SK-N-SH (cell line): ENCODE data around the gene ARID1A. TPM values are rescaled to one million over a fixed set of nuclear protein-coding genes. Genes with fewer than 3 reads are reported as not detected.

Source experiments
- CTCF ChIA-PET: fragments of 300-600, 350-600 bp; formaldehyde crosslinking; extraction: SDS; loops from one replicate; lab custom pipeline; 2021; lab: Yijun Ruan, JAX
- POLR2A ChIA-PET: fragments of 350-600 bp; sonication (Branson Sonifier 250); formaldehyde crosslinking; extraction: SDS; loops from one replicate; lab custom pipeline; 2020; ENCODE audit warnings: antibody characterized with exemption, inconsistent platforms; lab: Yijun Ruan, JAX
- DNase-seq: peaks from one replicate; pipeline ENCODE4 v3.0.0; 2012
- H2AFZ ChIP-seq: fragments of 200-600 bp; sonication (generic); 2 replicates; pipeline ENCODE4 v1.8.1; 2016; ENCODE audit warnings: antibody characterized with exemption, mild to moderate bottlenecking, low read depth
- H3F3A ChIP-seq: fragments of 200-600 bp; sonication (generic); replicated peaks from 2 replicates; pipeline ENCODE3; 2016; ENCODE audit warnings: antibody characterized with exemption, mild to moderate bottlenecking; ENCODE audit not compliant: insufficient read depth
- H3K27ac ChIP-seq, 2 experiments: fragments of 200-500 bp in 1 of 2; fragments of 200-600 bp in 1 of 2; sonication (Bioruptor generic) in 1 of 2; sonication (generic), shearing (Covaris generic) in 1 of 2; 2 replicates each; pipeline versions ENCODE4 v1.5.1 to v1.6.1; 2014 to 2016; ENCODE audit warnings: low read depth in 2 of 2, inconsistent platforms in 1 of 2, low read length in 1 of 2, mild to moderate bottlenecking in 1 of 2, mixed read lengths in 1 of 2
- H3K27me3 ChIP-seq: fragments of 200-600 bp; sonication (generic), shearing (Covaris generic); 2 replicates; pipeline ENCODE4 v1.6.1; 2016; ENCODE audit warnings: mixed run types; ENCODE audit not compliant: insufficient read depth
- H3K36me3 ChIP-seq, 2 experiments: fragments of 200-500 bp in 1 of 2; fragments of 200-600 bp in 1 of 2; sonication (Bioruptor generic) in 1 of 2; sonication (generic) in 1 of 2; replicated peaks in 1 of 2; 2 replicates each; pipeline versions ENCODE3 to v1.5.1; 2014 to 2016; ENCODE audit warnings: low read length in 1 of 2, mild to moderate bottlenecking in 1 of 2; ENCODE audit not compliant: insufficient read depth in 2 of 2, control insufficient read depth in 1 of 2
- H3K4me1 ChIP-seq, 2 experiments: fragments of 200-500 bp in 1 of 2; fragments of 200-600 bp in 1 of 2; sonication (Bioruptor generic) in 1 of 2; sonication (generic), shearing (Covaris generic) in 1 of 2; 2 replicates each; pipeline versions ENCODE4 v1.5.1 to v1.6.1; 2014 to 2016; ENCODE audit warnings: low read depth in 1 of 2, low read length in 1 of 2, mixed run types in 1 of 2; ENCODE audit not compliant: insufficient read depth in 2 of 2, control insufficient read depth in 1 of 2
- H3K4me2 ChIP-seq: fragments of 200-600 bp; sonication (generic), shearing (Covaris generic); 2 replicates; pipeline ENCODE4 v1.6.1; 2017; ENCODE audit warnings: mixed run types
- H3K4me3 ChIP-seq, 2 experiments: fragments of 200-500 bp in 1 of 2; fragments of 200-600 bp in 1 of 2; sonication (Bioruptor generic) in 1 of 2; sonication (generic), shearing (Covaris generic) in 1 of 2; 2 replicates each; pipeline versions ENCODE4 v1.5.1 to v1.8.1; 2014 to 2016; ENCODE audit warnings: low read depth in 2 of 2, inconsistent platforms in 1 of 2, low read length in 1 of 2, mild to moderate bottlenecking in 1 of 2, mixed read lengths in 1 of 2, moderate library complexity in 1 of 2
- H3K79me2 ChIP-seq: fragments of 200-600 bp; sonication (generic); 2 replicates; pipeline ENCODE4 v1.8.1; 2017; ENCODE audit warnings: mild to moderate bottlenecking; ENCODE audit not compliant: insufficient read depth
- H3K9ac ChIP-seq: fragments of 200-600 bp; sonication (generic); 2 replicates; pipeline ENCODE4 v1.6.1; 2017; ENCODE audit warnings: mixed run types
- H3K9me2 ChIP-seq: fragments of 200-600 bp; sonication (generic); 2 replicates; pipeline ENCODE4 v1.6.1; 2017; ENCODE audit warnings: mixed run types
- H3K9me3 ChIP-seq: fragments of 200-600 bp; sonication (generic); 2 replicates; pipeline ENCODE4 v1.6.1; 2017; ENCODE audit warnings: mixed run types, mild to moderate bottlenecking, moderate library complexity
- H4K20me1 ChIP-seq: fragments of 200-600 bp; sonication (generic); 2 replicates; pipeline ENCODE4 v1.6.1; 2017; ENCODE audit warnings: mild to moderate bottlenecking, mixed run types; ENCODE audit not compliant: insufficient read depth
- EZH2phosphoT487 ChIP-seq: fragments of 200-600 bp; sonication (generic); IDR thresholded peaks from 2 replicates; pipeline ENCODE4 v1.6.1; 2017; ENCODE audit warnings: low read depth, mixed run types, mild to moderate bottlenecking, antibody characterized with exemption, moderate library complexity, borderline replicate concordance
- FOSL2 ChIP-seq: IDR thresholded peaks from 2 replicates; pipeline ENCODE4 v1.4.0; 2012; ENCODE audit warnings: low read depth, mild to moderate bottlenecking, moderate library complexity, borderline replicate concordance
- FOXM1 ChIP-seq: IDR thresholded peaks from 2 replicates; pipeline ENCODE4 v1.4.0; 2012; ENCODE audit warnings: low read depth, mild to moderate bottlenecking
- MXI1 ChIP-seq: IDR thresholded peaks from 2 replicates; pipeline ENCODE4 v1.6.1; 2012; ENCODE audit warnings: mild to moderate bottlenecking, low read depth, low read length, improper control_type of control experiment
- RAD21 ChIP-seq: IDR thresholded peaks from 2 replicates; pipeline ENCODE4 v1.6.1; 2012; ENCODE audit warnings: mild to moderate bottlenecking, low read length
- SMC3 ChIP-seq: IDR thresholded peaks from 2 replicates; pipeline ENCODE4 v1.6.1; 2012; ENCODE audit warnings: low read depth, low read length, improper control_type of control experiment
- TAF1 ChIP-seq: IDR thresholded peaks from 2 replicates; pipeline ENCODE4 v1.6.1; 2012; ENCODE audit warnings: low read depth, mild to moderate bottlenecking, low read length, moderate library complexity, borderline replicate concordance
- YY1 ChIP-seq: IDR thresholded peaks from 2 replicates; pipeline ENCODE4 v1.4.0; 2012; ENCODE audit warnings: low read depth, mild to moderate bottlenecking
- WGBS: methylation state at CpG from one replicate; pipeline ENCODE4 v1.1.6; 2017; ENCODE audit warnings: low lambda C conversion rate; 5-methylcytosine and 5-hydroxymethylcytosine counted together
- polyA plus RNA-seq, 3 experiments: library from polyadenylated mRNA; depleted of rRNA; stranded (reverse); fragments of >200 nt; gene quantifications; 2 replicates each; pipeline ENCODE4 v1.2.3, GENCODE V29; 2012
- TF ChIP-seq, protein P1 (sequence below): fragments of 150-350 bp; IDR thresholded peaks from 2 replicates; pipeline ENCODE4 v1.6.1; 2017; ENCODE audit warnings: antibody characterized with exemption, low read length, low read depth, borderline replicate concordance
- TF ChIP-seq, protein P2 (sequence below): IDR thresholded peaks from 2 replicates; pipeline ENCODE4; 2012
- TF ChIP-seq, protein P3 (sequence below): IDR thresholded peaks from 2 replicates; pipeline ENCODE4 v1.6.1; 2012; ENCODE audit warnings: mild to moderate bottlenecking, low read depth, low read length, moderate library complexity

Gene ARID1A
- polyA plus RNA-seq, 1 of the 3 experiments (the other 2 are of a cell fraction): 26.5 TPM

DNA sequence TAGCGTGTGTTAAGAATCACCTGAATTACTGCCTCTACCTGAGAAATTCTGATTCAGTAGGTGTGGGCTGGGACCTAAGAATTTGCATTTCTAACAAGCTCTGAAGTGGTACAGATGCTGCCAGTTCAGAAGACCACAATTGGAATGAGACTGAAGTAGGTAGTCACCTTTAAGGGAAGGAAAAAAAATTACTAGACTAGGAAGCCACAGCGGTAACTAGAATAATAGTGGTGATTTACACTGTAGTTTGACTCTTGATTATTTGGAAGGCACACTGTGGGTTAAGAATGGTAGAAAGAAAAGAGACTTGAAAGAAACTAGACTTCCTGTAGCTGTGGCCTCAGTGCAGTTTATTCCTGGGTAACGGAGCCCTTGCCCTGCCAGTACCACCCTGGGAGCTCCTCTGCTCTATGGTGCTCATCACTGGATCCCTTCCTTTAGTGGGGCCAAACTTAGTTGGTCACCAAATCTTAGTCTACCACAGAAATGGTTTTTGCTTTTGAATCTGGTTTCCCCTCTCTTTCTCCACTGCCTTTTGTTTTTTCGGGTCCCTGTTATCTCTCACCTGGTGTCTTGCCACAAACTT is 43.6 kb downstream of the ARID1A start:
- Histone ChIP-seq H3K4me1 (peaks cover 5% of the 10 kb centered on the region in 2 experiments; a peak in 2 of 4 replicates), H3F3A (peaks cover 23% of the 10 kb centered on the region), H3K27me3 (no peaks in the 10 kb centered on the region), H3K4me3 (no peak overlapping the region), H3K79me2 (peaks cover 91% of the 10 kb centered on the region), H4K20me1 (peaks cover 10% of the 10 kb centered on the region; the same call in 1 of the 2 replicates), H3K9me3 (no peaks in the 10 kb centered on the region), H2AFZ (no peak overlapping the region), H3K4me2 (no peak overlapping the region), H3K9ac (no peak overlapping the region), H3K36me3 (peaks cover 41 to 60% of the 10 kb centered on the region in 2 experiments), H3K9me2 (no peaks in the 10 kb centered on the region), H3K27ac (no peak overlapping the region)
- WGBS: 98% methylated on average over 4 of the region's 4 CpGs
- no peak for DNase-seq
- POLR2A ChIA-PET: no interaction called here
- CTCF ChIA-PET: interaction anchor here (0.7 kb wide), 1 partner anchor 19 kb away, joined by 3 read pairs; no protein-coding TSS in a partner anchor
- TF ChIP-seq, protein P1, sequence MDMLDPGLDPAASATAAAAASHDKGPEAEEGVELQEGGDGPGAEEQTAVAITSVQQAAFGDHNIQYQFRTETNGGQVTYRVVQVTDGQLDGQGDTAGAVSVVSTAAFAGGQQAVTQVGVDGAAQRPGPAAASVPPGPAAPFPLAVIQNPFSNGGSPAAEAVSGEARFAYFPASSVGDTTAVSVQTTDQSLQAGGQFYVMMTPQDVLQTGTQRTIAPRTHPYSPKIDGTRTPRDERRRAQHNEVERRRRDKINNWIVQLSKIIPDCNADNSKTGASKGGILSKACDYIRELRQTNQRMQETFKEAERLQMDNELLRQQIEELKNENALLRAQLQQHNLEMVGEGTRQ: no peak
- TF ChIP-seq FOSL2: no peak
- TF ChIP-seq, protein P2, sequence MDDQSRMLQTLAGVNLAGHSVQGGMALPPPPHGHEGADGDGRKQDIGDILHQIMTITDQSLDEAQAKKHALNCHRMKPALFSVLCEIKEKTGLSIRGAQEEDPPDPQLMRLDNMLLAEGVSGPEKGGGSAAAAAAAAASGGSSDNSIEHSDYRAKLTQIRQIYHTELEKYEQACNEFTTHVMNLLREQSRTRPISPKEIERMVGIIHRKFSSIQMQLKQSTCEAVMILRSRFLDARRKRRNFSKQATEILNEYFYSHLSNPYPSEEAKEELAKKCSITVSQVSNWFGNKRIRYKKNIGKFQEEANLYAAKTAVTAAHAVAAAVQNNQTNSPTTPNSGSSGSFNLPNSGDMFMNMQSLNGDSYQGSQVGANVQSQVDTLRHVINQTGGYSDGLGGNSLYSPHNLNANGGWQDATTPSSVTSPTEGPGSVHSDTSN: no peak
- TF ChIP-seq SMC3: no peak
- TF ChIP-seq MXI1: no peak
- TF ChIP-seq FOXM1: no peak
- TF ChIP-seq EZH2phosphoT487: no peak
- TF ChIP-seq, protein P3, sequence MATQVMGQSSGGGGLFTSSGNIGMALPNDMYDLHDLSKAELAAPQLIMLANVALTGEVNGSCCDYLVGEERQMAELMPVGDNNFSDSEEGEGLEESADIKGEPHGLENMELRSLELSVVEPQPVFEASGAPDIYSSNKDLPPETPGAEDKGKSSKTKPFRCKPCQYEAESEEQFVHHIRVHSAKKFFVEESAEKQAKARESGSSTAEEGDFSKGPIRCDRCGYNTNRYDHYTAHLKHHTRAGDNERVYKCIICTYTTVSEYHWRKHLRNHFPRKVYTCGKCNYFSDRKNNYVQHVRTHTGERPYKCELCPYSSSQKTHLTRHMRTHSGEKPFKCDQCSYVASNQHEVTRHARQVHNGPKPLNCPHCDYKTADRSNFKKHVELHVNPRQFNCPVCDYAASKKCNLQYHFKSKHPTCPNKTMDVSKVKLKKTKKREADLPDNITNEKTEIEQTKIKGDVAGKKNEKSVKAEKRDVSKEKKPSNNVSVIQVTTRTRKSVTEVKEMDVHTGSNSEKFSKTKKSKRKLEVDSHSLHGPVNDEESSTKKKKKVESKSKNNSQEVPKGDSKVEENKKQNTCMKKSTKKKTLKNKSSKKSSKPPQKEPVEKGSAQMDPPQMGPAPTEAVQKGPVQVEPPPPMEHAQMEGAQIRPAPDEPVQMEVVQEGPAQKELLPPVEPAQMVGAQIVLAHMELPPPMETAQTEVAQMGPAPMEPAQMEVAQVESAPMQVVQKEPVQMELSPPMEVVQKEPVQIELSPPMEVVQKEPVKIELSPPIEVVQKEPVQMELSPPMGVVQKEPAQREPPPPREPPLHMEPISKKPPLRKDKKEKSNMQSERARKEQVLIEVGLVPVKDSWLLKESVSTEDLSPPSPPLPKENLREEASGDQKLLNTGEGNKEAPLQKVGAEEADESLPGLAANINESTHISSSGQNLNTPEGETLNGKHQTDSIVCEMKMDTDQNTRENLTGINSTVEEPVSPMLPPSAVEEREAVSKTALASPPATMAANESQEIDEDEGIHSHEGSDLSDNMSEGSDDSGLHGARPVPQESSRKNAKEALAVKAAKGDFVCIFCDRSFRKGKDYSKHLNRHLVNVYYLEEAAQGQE: no peak
- no peak for TF ChIP-seq YY1
- TF ChIP-seq TAF1: no peak
- no peak for TF ChIP-seq RAD21
